Measurements from ENCODE around the gene POLR1E. TPM values are rescaled to one million over a fixed set of nuclear protein-coding genes. Genes with fewer than 3 reads are reported as not detected.

POLR1E gene
- total and polyA plus RNA-seq, 8 donors: 5.5 to 26.4 (median 18.6) TPM

DNA sequence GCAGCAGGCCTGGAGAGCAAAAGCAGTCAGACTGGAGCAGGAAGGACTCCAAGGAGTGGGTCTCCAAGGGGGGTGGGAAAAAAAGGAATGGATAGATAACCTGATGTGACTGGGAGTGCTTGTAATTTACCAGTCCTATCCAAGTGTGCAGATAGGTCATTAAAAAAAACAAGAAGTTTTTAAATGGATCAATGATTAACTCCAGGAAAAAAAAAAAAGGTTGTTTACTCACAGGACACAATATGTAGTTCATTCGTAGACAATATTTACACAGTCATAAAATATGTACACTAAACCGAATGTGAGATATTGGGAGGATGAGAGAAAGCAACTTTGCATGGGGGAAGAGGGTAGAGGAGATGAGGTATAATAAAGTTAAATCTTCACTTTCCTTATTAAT, 40.9 kb upstream of the POLR1E start:
- 20 to 57% (median 26%) methylated on average over 2 of the region's 2 CpGs for WGBS, 5 donors
- peaks cover 22 to 47% (median 40%) of the 10 kb centered on the region in 4 donors for H3K36me3 ChIP-seq
- H3K27me3 ChIP-seq: no peaks in the 10 kb centered on the region
- H3K4me3 ChIP-seq: no peak overlapping the region
- H3K27ac ChIP-seq: no peak overlapping the region
- no peak for DNase-seq
- TF ChIP-seq, protein P1, sequence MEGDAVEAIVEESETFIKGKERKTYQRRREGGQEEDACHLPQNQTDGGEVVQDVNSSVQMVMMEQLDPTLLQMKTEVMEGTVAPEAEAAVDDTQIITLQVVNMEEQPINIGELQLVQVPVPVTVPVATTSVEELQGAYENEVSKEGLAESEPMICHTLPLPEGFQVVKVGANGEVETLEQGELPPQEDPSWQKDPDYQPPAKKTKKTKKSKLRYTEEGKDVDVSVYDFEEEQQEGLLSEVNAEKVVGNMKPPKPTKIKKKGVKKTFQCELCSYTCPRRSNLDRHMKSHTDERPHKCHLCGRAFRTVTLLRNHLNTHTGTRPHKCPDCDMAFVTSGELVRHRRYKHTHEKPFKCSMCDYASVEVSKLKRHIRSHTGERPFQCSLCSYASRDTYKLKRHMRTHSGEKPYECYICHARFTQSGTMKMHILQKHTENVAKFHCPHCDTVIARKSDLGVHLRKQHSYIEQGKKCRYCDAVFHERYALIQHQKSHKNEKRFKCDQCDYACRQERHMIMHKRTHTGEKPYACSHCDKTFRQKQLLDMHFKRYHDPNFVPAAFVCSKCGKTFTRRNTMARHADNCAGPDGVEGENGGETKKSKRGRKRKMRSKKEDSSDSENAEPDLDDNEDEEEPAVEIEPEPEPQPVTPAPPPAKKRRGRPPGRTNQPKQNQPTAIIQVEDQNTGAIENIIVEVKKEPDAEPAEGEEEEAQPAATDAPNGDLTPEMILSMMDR (IDR thresholded peaks at IDR 0.05): no peak
- TF ChIP-seq POLR2A (IDR thresholded peaks at IDR 0.05) (no peak), EP300 (IDR thresholded peaks at IDR 0.05) (no peak), POLR2AphosphoS5 (IDR thresholded peaks at IDR 0.05) (no peak)
- intact Hi-C loops (cut with DNase I; ENCODE audit: low total_unique reads): no loop called here
- peaks cover 6 to 53% (median 17%) of the 10 kb centered on the region in 4 donors for H3K4me1 ChIP-seq
- no peaks in the 10 kb centered on the region for H3K9me3 ChIP-seq

DNA sequence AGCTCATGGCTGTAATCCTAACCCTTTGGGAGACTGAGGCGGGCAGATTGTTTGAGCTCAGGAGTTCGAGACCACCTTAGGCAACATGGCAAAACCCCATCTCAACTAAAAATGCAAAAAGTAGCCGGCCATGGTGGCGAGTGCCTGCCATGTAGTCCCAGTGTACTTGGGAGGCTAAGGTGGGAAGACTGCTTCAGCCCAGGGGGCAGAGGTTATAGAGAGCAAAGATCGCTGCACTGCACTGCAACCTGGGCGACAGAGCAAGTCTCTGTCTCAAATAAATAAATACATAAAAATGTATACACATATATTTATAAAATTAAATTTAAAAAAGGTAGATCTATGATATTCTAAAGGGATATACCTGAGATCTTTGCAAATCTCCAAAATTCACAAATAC, 39.9 kb upstream of the POLR1E start:
- 84 to 94% (median 93%) methylated on average over 6 of the region's 6 CpGs for WGBS, 5 donors
- Histone ChIP-seq H3K27me3 (no peaks in the 10 kb centered on the region), H3K4me1 (peaks cover 6 to 45% (median 15%) of the 10 kb centered on the region in 4 donors), H3K4me3 (no peak overlapping the region), H3K36me3 (peaks cover 13 to 44% (median 33%) of the 10 kb centered on the region in 4 donors), H3K27ac (no peak overlapping the region), H3K9me3 (no peaks in the 10 kb centered on the region)
- no peak for DNase-seq
- intact Hi-C loops (cut with DNase I; ENCODE audit: low total_unique reads): no loop called here
- TF ChIP-seq, protein P1 (IDR thresholded peaks at IDR 0.05): no peak
- TF ChIP-seq EP300 (IDR thresholded peaks at IDR 0.05) (no peak), POLR2AphosphoS5 (IDR thresholded peaks at IDR 0.05) (no peak), POLR2A (IDR thresholded peaks at IDR 0.05) (no peak)

DNA sequence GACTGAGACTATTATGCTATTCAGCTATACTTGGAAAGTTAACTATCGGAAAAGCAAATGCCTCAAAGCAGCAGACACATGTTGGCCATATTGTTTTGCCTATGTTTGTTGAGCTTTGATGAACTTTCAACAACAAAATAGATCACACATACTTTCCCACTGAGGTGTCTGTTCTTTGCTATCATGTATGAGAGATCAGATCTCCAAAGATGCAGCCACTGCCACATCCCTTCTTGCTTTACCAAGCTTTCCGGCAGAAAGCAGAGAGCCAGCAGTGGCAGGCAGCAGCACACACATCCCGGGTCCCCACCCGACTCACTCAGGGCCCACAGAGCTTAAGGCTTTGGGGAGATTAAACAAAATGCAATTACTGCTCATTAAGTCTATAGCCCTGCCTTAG, 39.3 kb upstream of the POLR1E start:
- DNase-seq: no peak
- Histone ChIP-seq H3K4me3 (no peak overlapping the region), H3K4me1 (peaks cover 6 to 45% (median 16%) of the 10 kb centered on the region in 4 donors), H3K36me3 (peaks cover 11 to 38% (median 28%) of the 10 kb centered on the region in 4 donors), H3K27me3 (no peaks in the 10 kb centered on the region), H3K27ac (no peak overlapping the region), H3K9me3 (no peaks in the 10 kb centered on the region)
- TF ChIP-seq POLR2A (IDR thresholded peaks at IDR 0.05): no peak
- intact Hi-C loops (cut with DNase I; ENCODE audit: low total_unique reads): no loop called here
- 58 to 76% (median 63%) methylated on average over 4 of the region's 4 CpGs for WGBS, 5 donors

DNA sequence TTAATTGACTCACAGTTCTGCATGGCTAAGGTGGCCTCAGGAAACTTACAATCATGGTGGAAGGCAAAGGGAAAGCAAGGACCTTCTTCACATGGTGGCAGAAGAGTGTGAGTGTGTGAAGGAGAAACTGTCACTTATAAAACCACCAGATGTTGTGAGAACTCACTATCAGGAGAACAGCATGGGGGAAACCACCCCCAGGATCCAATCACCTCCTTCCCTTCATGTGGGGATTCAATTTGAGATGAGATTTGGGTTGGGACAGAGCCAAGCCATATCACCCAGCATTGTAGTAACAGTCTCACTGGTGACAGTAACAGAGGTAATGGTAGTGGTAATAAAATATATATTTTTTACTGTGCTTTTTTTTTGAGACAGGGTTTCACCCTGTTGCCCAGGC, 38.6 kb upstream of the POLR1E start:
- H3K27ac ChIP-seq: no peak overlapping the region
- peaks cover 4 to 31% (median 20%) of the 10 kb centered on the region in 4 donors for H3K36me3 ChIP-seq
- H3K9me3 ChIP-seq: no peaks in the 10 kb centered on the region
- no peaks in the 10 kb centered on the region for H3K27me3 ChIP-seq
- DNase-seq: no peak
- H3K4me1 ChIP-seq: peaks cover 8 to 50% (median 23%) of the 10 kb centered on the region in 4 donors
- H3K4me3 ChIP-seq: no peak overlapping the region
- intact Hi-C loops (cut with DNase I; ENCODE audit: low total_unique reads): no loop called here
- TF ChIP-seq EP300 (IDR thresholded peaks at IDR 0.05): no peak
- TF ChIP-seq POLR2AphosphoS5 (IDR thresholded peaks at IDR 0.05): no peak
- TF ChIP-seq POLR2A (IDR thresholded peaks at IDR 0.05): no peak
- TF ChIP-seq, protein P1 (IDR thresholded peaks at IDR 0.05): no peak

DNA sequence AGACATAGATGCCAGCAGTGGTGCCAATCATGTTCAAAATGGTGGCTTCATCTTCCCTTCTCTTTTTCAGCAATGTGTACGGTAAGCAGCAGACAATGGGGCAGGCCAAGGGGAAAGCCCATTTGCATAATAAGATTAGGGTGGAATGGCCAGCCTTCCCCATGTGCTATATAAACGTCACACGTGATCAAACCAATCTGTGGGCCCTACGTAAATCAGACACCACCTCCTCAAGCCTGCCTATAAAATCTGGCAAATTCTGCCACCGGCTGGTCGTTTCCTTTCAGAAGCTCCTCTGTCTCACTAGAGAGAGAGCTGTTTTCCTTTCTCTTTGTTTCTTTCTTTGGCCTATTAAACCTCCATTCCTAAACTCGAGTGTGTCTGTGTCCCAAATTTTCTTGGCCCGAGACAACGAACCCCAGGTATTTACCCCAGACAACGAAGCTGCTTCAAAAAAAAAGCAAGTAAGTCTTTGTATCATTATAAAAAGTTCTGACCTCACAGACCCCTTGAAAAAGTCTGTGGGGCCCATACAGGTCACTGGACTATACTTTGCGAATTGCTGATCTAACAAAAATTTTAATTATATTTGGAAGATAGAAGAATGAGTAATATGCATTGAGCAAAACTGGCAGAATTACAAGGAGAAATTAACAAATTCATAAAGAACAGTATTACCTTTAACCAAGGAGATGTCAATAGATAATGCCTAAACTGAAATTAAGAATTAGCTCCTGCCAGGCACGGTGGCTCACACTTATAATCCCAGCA, 35.7 kb upstream of the POLR1E start:
- intact Hi-C loops (cut with DNase I; ENCODE audit: low total_unique reads): no loop called here
- no peaks in the 10 kb centered on the region for H3K27me3 ChIP-seq
- H3K9me3 ChIP-seq: no peaks in the 10 kb centered on the region
- TF ChIP-seq EP300 (IDR thresholded peaks at IDR 0.05) (no peak), POLR2AphosphoS5 (IDR thresholded peaks at IDR 0.05) (no peak), POLR2A (IDR thresholded peaks at IDR 0.05) (no peak)
- TF ChIP-seq, protein P1 (IDR thresholded peaks at IDR 0.05): no peak
- no peak overlapping the region for H3K27ac ChIP-seq
- peaks cover 11 to 53% (median 39%) of the 10 kb centered on the region in 4 donors for H3K4me1 ChIP-seq
- 86 to 93% (median 87%) methylated on average over 12 of the region's 12 CpGs for WGBS, 5 donors
- DNase-seq: no peak
- no peak overlapping the region for H3K4me3 ChIP-seq
- H3K36me3 ChIP-seq: peaks cover 0 to 25% (median 11%) of the 10 kb centered on the region in 4 donors

Measured in stomach (tissue), 9 donors.